Lung (tissue), 12 donors: ENCODE results near the gene CACNB4. TPM values are rescaled to one million over a fixed set of nuclear protein-coding genes. Genes with fewer than 3 reads are reported as not detected.
"Not testable (repeated sequence)": the region's sequence is repeated elsewhere in the genome, so short reads cannot be mapped to it uniquely, and the experiment has no call there.

ENCODE experiments used
- ATAC-seq: fragments of 200-7000 bp; cut with Tn5 transposase; one replicate; pipeline ENCODE4 v1.9.1; 2020; ENCODE audit warnings: moderate number of reproducible peaks; ENCODE audit not compliant: insufficient read depth, low FRiP score
- DNase-seq, 3 donors: peaks; one replicate each; pipeline ENCODE4 v3.0.0-alpha.2; 2013 to 2017
- H3K27ac ChIP-seq, 2 donors: one replicate each; pipeline ENCODE4 v1.5.1; 2013; ENCODE audit warnings: mild to moderate bottlenecking in 2 of 2, moderate library complexity in 2 of 2, control low read depth in 1 of 2, inconsistent platforms in 1 of 2, low read depth in 1 of 2, low read length in 1 of 2
- H3K27me3 ChIP-seq, 3 donors: one replicate each; pipeline ENCODE4 v1.5.1; 2013; ENCODE audit warnings: low read length in 2 of 3; ENCODE audit not compliant: control insufficient read depth in 3 of 3, insufficient read depth in 3 of 3
- H3K36me3 ChIP-seq, 4 donors: one replicate each; pipeline ENCODE4 v1.5.1; 2013; ENCODE audit warnings: low read length in 4 of 4, mild to moderate bottlenecking in 1 of 4, moderate library complexity in 1 of 4; ENCODE audit not compliant: control insufficient read depth in 4 of 4, insufficient read depth in 4 of 4
- H3K4me1 ChIP-seq, 5 donors: one replicate each; pipeline ENCODE4 v1.5.1; 2013; ENCODE audit warnings: low read length in 5 of 5, mild to moderate bottlenecking in 2 of 5, moderate library complexity in 1 of 5; ENCODE audit not compliant: control insufficient read depth in 5 of 5, insufficient read depth in 5 of 5
- H3K4me3 ChIP-seq: one replicate; pipeline ENCODE4 v1.5.1; 2013; ENCODE audit warnings: mild to moderate bottlenecking, control low read depth, moderate library complexity
- H3K9ac ChIP-seq, 2 donors: one replicate each; pipeline ENCODE4 v1.5.1; 2013; ENCODE audit warnings: low read length in 2 of 2, control low read depth in 1 of 2; ENCODE audit not compliant: insufficient read depth in 1 of 2
- H3K9me3 ChIP-seq, 4 donors: one replicate each; pipeline ENCODE4 v1.5.1; 2013; ENCODE audit warnings: low read length in 3 of 4, mild to moderate bottlenecking in 1 of 4, moderate library complexity in 1 of 4; ENCODE audit not compliant: control insufficient read depth in 4 of 4, insufficient read depth in 3 of 4
- CTCF ChIP-seq: IDR thresholded peaks from 2 replicates; pipeline ENCODE4 v1.5.1; 2012; ENCODE audit warnings: mild to moderate bottlenecking; ENCODE audit errors: control extremely low read depth, extremely low read depth
- WGBS, 2 donors: extraction: QIAGEN DNeasy Blood & Tissue Kit; methylation state at CpG; one replicate each; pipeline ENCODE4 v1.1.7; 2013; 5-methylcytosine and 5-hydroxymethylcytosine counted together
- polyA plus RNA-seq, 2 donors: library from polyadenylated mRNA; stranded (reverse); fragments of 200-250 nt; gene quantifications; one replicate each; pipeline ENCODE4 v1.2.1, GENCODE V29; 2013
- total RNA-seq, 2 donors: library from RNA; depleted of rRNA in 1 of 2; stranded (reverse); fragments of >200 nt in 1 of 2; gene quantifications; one replicate each; pipeline ENCODE4 v1.2.1, GENCODE V29; 2014 to 2021
- donor health status: control.
- donor health status: control.
- donor health status: Bipolar disorder and iron deficiency.
- donor health status: healthy.
- donor health status: DM: yes; HTN: yes; CAD: no.

Gene CACNB4
- total and polyA plus RNA-seq, 4 donors, result 0.57 to 10.9 (median 5.5) TPM

- Histone ChIP-seq H3K9ac (no peak overlapping the region), H3K27me3 (no peaks in the 10 kb centered on the region), H3K4me1 (peaks cover 0 to 6% (median 0%) of the 10 kb centered on the region in 5 donors), H3K9me3 (no peaks in the 10 kb centered on the region), H3K4me3 (no peak overlapping the region), H3K27ac (no peak overlapping the region), H3K36me3 (peaks cover 3 to 8% (median 7%) of the 10 kb centered on the region in 4 donors)
- 84 to 95% methylated on average over 3 of the region's 3 CpGs for WGBS, 2 donors
- ATAC-seq (no peak), DNase-seq (no peak)
- TF ChIP-seq CTCF, result no peak
Observed at GRCh38 chr2:152115952-152116351, 17.1 kb upstream of the CACNB4 start.

GRCh38 chr2:152114366-152114765, 15.5 kb upstream of the CACNB4 start:
- Histone ChIP-seq H3K4me3 (no peak overlapping the region), H3K36me3 (peaks cover 0 to 4% (median 2%) of the 10 kb centered on the region in 4 donors), H3K27ac (no peak overlapping the region), H3K4me1 (peaks cover 0 to under 1% (median 0%) of the 10 kb centered on the region in 5 donors), H3K27me3 (no peaks in the 10 kb centered on the region), H3K9me3 (no peaks in the 10 kb centered on the region), H3K9ac (no peak overlapping the region)
- WGBS, 2 donors, result 75 to 89% methylated on average over 3 of the region's 3 CpGs
- DNase-seq, result no peak
- no peak for TF ChIP-seq CTCF
- no peak for ATAC-seq

- not testable (repeated sequence) for ATAC-seq, H3K27me3 ChIP-seq, H3K4me1 ChIP-seq, H3K9ac ChIP-seq, DNase-seq, H3K36me3 ChIP-seq, H3K9me3 ChIP-seq, H3K4me3 ChIP-seq, H3K27ac ChIP-seq
- 91 to 94% methylated on average over 13 of the region's 13 CpGs for WGBS, 2 donors
Observed at GRCh38 chr2:152107140-152107539, 8.3 kb upstream of the CACNB4 start.

GRCh38 chr2:152106464-152106863, 7.6 kb upstream of the CACNB4 start:
- Histone ChIP-seq H3K4me3 (no peak overlapping the region), H3K4me1 (no peaks in the 10 kb centered on the region), H3K36me3 (no peaks in the 10 kb centered on the region), H3K9ac (no peak overlapping the region), H3K9me3 (no peaks in the 10 kb centered on the region), H3K27ac (no peak overlapping the region), H3K27me3 (no peaks in the 10 kb centered on the region)
- WGBS, 2 donors, result 87 to 94% methylated on average over 4 of the region's 4 CpGs
- DNase-seq (no peak), ATAC-seq (no peak)
- no peak for TF ChIP-seq CTCF
